Measurements from ENCODE around the gene SH3PXD2A. TPM values are rescaled to one million over a fixed set of nuclear protein-coding genes. Genes with fewer than 3 reads are reported as not detected.

The SH3PXD2A gene
- total and polyA plus RNA-seq, 7 donors = 3.0 to 57.7 (median 10.6) TPM

- Histone ChIP-seq H3K36me3 (ENCODE audit: insufficient read depth in 1 of 2, low read depth in 1 of 2) (peaks cover 0 to 6% of the 10 kb centered on the region in 2 donors), H3K27ac (no peak overlapping the region), H3K4me3 (no peak overlapping the region), H3K9me3 (no peaks in the 10 kb centered on the region), H3K27me3 (ENCODE audit: insufficient read depth in 3 of 3, low read length in 2 of 3) (no peaks in the 10 kb centered on the region), H3K4me1 (peaks cover 1% of the 10 kb centered on the region)
- TF ChIP-seq CTCF (IDR thresholded peaks at IDR 0.05) = no peak
- no peak for ATAC-seq
- DNase-seq = no peak
- 94 to 100% (median 97%) methylated on average over 4 of the region's 4 CpGs for WGBS, 3 donors
- intact Hi-C loops (cut with DNase I) = no loop called here
Observed at GRCh38 chr10:103718247-103718620, 137.1 kb downstream of the SH3PXD2A start.

GRCh38 chr10:103717341-103718246 lies 137.8 kb downstream of the SH3PXD2A start:
- no peaks in the 10 kb centered on the region for H3K9me3 ChIP-seq
- no peak for DNase-seq
- TF ChIP-seq CTCF (IDR thresholded peaks at IDR 0.05) = no peak
- no peaks in the 10 kb centered on the region for H3K36me3 ChIP-seq (ENCODE audit: insufficient read depth in 1 of 2, low read depth in 1 of 2)
- no peak overlapping the region for H3K4me3 ChIP-seq
- intact Hi-C loops (cut with DNase I) = no loop called here
- WGBS, 3 donors = 82 to 85% (median 84%) methylated on average over 11 of the region's 11 CpGs
- H3K4me1 ChIP-seq = peaks cover 4% of the 10 kb centered on the region
- no peak for ATAC-seq
- no peak overlapping the region for H3K27ac ChIP-seq
- H3K27me3 ChIP-seq (ENCODE audit: insufficient read depth in 3 of 3, low read length in 2 of 3) = no peaks in the 10 kb centered on the region

- Histone ChIP-seq H3K9me3 (no peaks in the 10 kb centered on the region), H3K4me3 (no peak overlapping the region), H3K36me3 (ENCODE audit: insufficient read depth in 1 of 2, low read depth in 1 of 2) (no peaks in the 10 kb centered on the region), H3K27me3 (ENCODE audit: insufficient read depth in 3 of 3, low read length in 2 of 3) (no peaks in the 10 kb centered on the region), H3K27ac (no peak overlapping the region), H3K4me1 (peaks cover 4% of the 10 kb centered on the region)
- 81 to 88% (median 82%) methylated on average over 11 of the region's 11 CpGs for WGBS, 3 donors
- intact Hi-C loops (cut with DNase I) = no loop called here
- no peak for ATAC-seq
- DNase-seq = no peak
- no peak for TF ChIP-seq CTCF (IDR thresholded peaks at IDR 0.05)
Observed at GRCh38 chr10:103716206-103717160, 138.9 kb downstream of the SH3PXD2A start.

- DNase-seq (peak in 1 of 2 donors; percentile 19), ATAC-seq (peak in 1 of 4 donors; percentile 31)
- H3K9me3 ChIP-seq = no peaks in the 10 kb centered on the region
- H3K4me3 ChIP-seq = no peak overlapping the region
- 77 to 92% (median 83%) methylated on average over 8 of the region's 8 CpGs for WGBS, 3 donors
- no peaks in the 10 kb centered on the region for H3K27me3 ChIP-seq (ENCODE audit: insufficient read depth in 3 of 3, low read length in 2 of 3)
- intact Hi-C loops (cut with DNase I) = no loop called here
- H3K36me3 ChIP-seq (ENCODE audit: insufficient read depth in 1 of 2, low read depth in 1 of 2) = no peaks in the 10 kb centered on the region
- H3K4me1 ChIP-seq = peaks cover 4% of the 10 kb centered on the region
- no peak overlapping the region for H3K27ac ChIP-seq
- no peak for TF ChIP-seq CTCF (IDR thresholded peaks at IDR 0.05)
Observed at GRCh38 chr10:103715430-103715829, 139.9 kb downstream of the SH3PXD2A start.
